NCI-H1048 (cell line): Measurements from ENCODE around the gene EHBP1.

Experiments
- DNase-seq: peaks from one replicate; lab custom pipeline; 2025; lab: John Stamatoyannopoulos, UW

The EHBP1 gene

DNA sequence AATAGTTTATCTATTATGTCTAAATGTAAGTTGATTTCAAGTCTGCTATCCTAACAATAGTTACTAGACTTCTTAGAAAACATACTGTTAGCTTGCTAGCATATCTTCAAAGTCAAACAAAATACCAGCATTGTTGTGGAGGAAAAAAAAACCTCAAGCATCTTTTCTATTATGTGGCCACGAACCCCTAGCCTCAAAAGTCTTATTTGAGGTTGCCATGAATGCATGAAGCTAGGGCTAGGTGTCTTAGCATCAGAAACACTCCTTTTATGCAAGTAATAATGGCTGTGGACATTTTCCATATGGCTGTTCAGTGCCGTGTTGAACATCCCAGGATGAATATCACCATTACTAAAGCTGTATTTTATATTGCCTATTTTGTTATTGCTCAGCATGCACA is 258.5 kb downstream of the EHBP1 start:
- no peak for DNase-seq

DNA sequence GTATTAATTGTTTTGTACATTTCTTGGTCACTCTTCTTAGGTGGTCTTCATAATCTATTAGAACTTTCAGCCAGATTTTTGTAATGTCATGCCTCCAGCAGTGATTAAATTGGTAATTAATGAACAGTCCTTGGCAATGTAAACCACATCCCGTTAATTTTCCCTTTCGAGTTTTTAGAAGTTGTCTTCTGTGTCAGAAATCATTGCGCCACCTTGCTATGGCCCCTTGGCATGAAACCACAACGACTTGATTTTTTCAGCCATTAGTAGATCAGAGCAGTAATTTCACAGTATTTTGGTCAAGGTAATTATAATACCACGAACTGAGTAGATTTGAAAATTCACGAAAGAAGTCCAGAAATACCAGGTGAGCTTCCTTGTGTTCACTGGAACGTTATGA is 259.2 kb downstream of the EHBP1 start:
- no peak for DNase-seq

DNA sequence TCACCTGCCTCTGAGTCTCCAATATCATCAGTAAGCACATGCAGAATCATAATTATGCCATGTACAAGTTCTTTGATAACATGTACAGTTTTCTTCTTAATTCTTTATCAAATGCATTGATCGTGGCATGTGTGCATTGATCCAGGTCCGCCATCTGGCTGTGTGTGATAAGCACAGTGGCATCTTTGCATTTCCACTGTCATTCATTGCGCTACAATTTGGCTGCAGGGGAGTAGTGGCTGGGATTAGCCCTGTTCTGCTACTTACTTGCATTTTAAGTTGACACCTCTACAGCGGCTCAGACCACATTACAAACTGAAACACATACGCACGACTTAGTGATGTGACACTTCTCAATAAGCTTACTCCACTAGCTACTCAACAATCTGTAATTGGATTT is 261.5 kb downstream of the EHBP1 start:
- DNase-seq = no peak

DNA sequence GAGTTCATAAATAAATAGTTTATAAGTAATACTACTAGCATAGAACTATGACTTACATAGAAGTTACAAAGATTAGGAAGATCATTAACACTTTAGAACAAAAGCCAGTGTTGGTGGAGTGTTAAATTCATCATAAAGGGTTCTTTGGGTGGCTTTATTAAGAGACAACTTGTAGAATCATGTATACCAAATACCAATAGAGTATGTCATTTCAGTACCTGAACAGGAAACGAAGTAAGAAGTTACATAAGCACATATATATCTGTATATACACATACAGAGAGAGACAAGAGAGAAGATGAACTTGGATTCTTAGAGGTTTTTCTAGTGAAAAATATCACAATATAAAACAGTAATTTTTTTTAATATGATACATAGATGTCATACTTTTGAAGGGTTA is 262.7 kb downstream of the EHBP1 start:
- DNase-seq = no peak

DNA sequence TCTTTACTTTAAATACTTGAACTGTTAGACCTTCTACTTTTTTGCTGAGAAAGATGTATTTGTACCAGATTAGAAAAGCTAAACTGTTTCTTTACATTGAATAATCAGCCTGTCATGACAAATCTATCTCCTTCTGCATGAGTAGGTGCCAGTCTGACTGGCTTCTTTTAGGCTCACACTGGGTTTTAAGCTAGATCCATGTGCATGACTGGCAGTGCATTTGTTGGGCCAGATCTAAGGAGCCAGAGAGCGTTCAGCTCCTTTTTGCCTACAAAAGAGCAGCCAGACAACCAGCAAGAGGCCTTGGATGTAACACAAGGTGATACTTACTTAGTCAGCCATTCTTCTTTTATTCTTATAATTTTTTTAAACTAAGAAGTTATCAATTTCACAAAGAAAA is 263.2 kb downstream of the EHBP1 start:
- DNase-seq = no peak

DNA sequence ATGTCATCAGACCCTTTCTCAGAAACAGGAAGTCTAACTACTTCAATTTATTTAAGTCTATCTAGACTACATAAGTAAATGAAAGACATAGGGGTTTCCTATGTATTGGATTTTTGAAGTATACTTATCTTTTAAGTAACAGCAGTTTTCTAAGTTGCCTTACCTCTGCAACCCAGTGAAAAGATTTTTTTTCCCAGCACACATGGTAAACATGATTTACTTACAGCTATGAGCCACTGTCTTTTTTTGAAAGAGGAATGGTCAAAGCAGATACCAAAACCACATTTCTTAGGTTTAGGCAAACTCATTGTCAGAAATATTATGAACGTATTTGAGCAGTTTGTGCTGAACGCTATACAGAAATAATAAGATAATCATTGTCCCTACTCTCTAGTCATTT is 266.4 kb downstream of the EHBP1 start:
- no peak for DNase-seq

DNA sequence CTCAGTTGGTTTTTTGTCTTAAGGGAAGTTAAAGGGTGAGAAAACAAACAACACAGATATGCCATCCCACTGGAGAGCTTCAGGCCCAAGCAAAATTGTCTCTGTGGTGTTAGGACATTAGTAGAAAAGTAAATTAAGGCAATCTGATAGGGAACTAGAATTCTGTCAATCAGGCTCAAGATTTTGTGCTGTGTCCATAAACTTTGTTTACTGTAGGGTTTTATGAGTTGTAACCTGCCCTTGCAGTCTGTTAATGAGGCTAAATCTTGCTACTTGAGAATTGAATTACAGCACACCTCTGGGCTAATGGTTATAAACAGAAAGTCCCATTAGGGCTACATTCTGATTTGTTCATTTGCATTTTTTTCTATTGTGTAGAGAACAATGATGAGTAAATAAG is 267.1 kb downstream of the EHBP1 start:
- no peak for DNase-seq

DNA sequence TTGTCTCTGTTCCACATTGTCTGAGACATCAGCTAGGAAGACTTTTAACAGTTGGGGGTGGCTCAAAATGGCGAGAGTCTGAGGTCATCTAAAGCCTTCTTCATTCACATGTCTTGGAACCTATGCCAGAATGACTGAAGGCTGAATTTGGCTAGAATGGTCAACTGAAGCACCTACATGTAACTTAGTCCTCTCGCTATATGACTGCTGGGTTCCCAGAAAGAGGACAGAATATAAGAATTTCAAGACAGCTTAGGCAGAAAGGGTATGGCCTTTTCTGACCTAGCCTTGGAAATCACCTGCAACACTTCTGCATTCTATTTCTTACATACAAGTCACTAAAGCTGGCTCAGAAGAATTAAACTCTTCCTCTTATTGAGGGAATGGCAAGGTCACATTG is 269.5 kb downstream of the EHBP1 start:
- no peak for DNase-seq

DNA sequence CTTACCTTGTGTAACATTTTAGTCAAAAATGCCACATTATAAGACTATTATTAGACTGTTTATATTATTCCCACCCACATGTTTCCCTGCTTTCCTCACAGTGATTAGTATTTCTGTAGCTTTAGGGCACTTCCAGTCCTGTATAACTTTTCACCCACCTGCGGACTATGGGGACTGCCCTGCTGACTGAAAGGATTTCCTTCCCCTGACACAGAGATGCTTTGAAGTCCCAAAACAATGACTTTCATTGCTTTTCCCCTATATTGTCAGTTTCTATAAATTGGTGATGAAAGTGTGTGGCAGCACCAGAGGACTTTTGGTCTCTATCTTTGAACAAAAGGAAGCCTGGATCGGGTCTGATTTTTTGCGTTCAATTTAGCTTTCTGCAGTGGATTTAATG is 286.1 kb downstream of the EHBP1 start:
- no peak for DNase-seq

DNA sequence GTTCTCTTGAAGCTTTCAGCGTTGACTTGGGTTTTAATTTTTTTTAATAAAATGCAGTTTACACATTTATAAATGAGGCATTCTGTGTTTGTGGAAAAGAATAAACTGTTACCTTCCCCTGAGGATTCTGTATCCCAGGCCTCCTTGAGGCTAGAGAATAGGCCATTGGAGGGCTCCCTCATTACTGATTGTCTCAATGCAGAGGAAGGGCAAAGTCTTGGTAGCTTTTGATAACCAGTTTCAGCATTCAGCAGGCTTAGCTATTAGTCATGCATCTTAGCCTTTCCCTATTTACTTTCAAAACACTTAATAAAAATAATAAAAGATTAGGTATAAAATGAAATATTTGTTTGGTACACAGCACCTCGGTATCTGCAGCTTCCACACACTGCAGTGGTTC is 287.0 kb downstream of the EHBP1 start:
- DNase-seq = no peak

DNA sequence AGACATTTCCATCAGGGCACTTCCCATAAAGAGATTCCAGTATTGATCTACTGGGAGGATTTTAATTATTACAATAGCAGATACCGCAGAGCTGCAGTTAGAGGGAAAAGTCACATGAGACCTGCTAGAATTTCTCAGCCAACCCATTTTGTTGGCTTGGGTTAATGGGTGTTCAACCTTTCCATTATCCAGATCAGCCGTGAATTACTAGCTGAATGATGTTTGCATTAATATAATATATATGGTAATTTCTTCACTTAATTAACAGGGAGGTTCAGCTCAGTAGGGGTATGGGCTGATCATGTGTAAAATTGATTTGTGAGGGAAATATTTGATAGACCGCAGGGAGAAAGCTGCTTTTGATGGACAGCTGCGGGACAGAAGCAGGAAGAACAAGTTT is 288.7 kb downstream of the EHBP1 start:
- DNase-seq = no peak

DNA sequence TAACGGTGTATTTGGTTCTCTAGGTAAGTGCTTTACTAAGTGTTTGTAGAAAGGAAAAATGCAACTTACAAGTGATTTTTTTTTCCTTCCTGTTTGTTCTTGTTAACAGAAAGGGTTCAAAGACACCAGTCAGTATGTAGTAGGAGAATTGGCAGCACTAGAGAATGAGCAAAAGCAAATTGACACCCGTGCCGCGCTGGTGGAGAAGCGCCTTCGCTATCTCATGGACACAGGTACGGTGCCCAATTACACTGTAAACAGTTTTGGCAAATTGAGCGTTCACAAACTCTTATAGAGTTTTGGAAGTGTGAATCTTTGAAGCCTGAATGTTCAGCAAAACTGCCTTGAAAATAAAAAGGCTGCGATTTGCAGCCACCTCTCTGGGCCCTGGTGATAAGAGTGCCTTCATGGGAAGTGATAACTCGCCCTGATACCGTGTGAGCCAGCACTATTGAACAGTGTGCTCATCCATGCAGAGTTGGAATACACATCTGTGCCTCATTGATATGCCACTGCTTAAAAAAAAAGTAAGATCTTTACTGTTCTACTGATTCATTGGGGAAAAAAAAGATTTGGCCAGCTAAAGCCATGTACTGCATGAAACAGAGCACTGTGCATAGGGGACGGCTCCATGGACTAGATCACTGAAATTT is 291.1 kb downstream of the EHBP1 start:
- DNase-seq = no peak

DNA sequence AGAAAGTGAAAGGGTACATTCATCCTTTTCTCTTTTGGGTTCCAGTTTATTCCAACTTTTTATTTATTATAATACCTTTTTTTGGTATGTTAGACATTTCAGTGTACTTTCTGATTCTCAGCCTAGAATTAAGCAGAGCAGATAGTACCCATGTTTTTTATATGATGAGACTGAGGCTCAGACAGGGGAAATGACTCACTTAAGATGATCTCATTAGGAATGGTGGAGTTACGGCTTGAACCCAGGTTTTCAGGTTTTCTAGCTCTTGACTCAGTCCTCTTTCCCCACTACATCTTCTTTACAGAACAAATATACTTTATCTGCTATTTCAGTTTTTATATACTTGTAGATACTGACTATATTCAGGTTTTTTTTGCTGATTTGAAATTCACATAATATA is 293.4 kb downstream of the EHBP1 start:
- no peak for DNase-seq

DNA sequence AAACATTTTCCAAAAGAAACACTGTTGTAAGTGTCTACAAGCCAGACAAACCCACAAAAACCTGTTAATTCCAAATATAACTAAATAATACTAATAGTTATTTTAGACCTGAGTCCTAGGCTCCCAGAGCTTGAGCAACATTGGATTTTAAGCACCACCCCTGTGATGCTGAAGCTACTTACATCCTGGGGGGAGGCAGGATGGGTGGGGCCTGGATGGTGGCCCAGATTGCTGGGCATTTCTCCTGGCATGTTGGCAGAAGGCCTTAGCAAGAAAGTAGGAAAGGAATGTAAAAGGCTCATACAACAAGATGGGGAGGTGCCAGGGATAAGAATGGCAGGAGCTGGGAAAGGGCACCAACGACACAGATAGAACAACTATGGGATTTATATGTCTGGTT is 294.4 kb downstream of the EHBP1 start:
- no peak for DNase-seq

DNA sequence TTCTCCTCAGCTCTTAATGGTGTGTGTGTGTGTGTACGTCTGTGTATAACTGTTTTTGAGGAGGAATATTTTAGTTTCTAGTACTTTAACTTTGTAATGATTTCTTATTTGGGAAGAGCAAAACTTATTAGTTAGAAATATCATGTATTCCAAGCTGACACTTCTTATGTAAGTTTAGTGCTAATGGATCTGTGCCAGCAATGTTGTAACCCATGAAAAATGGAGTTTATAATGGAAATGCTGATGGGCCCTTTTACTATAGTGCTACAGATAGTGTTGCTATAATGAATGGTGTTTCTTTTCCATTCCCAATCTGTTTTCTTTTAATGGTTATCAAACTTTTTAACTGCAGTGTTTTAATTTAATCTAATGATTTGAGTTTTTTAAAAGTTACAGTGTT is 295.3 kb downstream of the EHBP1 start:
- no peak for DNase-seq

DNA sequence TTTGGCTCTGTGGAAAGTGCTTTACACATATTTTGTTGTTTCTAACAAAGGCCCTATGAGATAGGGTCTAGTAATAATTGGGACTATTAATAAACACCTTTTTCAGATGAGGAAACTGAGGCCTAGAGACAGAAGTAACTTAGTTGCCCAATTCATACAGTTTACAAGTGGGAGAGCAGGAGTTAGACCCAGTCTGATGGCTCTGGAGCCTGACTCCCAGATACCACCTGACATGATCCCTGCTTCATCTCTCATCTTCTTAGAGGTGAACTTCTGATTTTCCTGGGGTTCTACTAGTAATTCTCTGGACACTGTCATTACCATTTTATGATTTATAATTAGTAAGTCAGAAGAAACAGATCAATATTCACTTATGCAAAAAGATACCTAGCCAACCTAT is 296.1 kb downstream of the EHBP1 start:
- no peak for DNase-seq

DNA sequence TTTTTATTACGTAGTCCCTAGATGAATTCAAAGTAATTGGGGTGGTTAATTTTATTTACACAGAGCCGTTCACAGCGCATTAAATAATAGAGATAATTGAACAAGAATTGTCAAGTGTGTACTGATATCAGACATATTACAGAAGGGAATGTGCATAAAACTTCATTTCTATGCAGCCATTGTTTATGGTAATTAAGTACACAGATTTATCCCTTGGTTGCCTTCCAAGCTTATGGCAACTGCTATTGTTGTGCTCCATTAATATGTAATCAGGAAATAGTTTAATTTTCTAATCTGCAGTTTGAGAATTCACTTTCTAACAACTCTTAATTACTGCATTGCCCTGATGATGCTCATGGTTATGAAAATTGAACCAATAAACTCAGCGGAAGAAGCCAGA is 297.8 kb downstream of the EHBP1 start:
- no peak for DNase-seq

DNA sequence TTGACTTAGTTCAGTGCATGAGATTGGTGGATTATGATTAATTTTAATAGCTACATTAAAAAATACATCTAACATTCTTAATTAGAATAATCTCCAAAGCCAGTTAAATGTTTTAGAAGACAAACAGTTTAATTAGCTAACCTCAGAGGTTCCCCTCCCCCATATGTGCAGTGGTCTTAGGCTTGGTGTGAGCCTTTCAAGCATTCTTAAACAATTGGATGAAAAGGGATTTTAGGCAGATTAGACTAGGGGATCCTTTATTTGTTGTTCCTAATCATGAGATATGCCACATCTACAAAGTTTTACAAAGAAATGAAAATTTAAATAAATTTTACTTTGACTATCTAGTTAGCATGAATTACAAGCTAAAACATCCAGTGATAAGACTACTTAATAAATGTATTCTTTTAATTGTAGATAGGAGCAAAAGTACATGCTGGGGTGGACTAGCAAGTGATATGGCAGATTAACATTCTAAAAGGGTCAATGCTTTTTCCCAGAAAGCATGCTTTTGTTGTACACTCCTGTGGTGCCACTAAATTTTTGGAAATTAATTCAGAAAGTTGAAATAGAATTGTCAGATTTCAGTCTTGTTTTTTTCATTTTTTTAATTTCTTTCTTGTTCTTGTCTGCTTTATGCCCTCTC is 302.4 kb downstream of the EHBP1 start:
- DNase-seq = no peak

DNA sequence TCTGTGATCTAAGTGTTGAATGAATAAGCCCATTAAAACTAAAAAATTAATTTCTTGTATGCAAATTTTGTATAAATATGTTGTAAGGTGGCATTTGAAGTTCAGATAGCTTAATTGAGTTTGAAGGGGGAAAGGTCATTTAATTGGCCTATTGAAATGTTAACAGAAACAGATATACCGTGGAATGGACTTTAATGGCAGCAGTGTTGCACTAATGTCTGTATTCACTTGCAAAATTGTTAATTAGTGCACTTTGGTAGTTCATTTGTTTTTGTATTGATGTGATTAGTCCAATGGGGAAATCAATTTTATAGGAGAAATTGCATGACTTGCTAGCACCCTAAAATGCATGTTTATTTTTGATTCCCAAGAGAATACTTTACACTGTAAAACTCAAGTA is 303.3 kb downstream of the EHBP1 start:
- no peak for DNase-seq

DNA sequence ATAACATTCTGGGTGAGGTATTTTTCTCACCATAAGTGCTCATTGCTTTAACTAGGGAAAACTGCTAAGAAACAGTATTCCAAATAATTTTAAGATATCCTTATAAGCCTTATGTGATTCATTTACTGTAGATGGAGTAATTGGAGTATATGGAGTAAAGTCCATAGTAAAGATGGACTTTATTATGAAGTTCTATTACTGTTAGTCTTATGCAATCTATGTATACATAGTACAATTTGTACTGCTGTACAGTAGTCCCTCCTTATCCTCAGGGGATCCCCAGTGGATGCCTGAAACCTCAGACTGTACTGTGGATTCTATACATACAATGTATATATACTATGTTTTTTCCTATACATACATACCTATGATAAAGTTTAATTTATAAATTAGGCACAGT is 304.0 kb downstream of the EHBP1 start:
- DNase-seq = no peak

DNA sequence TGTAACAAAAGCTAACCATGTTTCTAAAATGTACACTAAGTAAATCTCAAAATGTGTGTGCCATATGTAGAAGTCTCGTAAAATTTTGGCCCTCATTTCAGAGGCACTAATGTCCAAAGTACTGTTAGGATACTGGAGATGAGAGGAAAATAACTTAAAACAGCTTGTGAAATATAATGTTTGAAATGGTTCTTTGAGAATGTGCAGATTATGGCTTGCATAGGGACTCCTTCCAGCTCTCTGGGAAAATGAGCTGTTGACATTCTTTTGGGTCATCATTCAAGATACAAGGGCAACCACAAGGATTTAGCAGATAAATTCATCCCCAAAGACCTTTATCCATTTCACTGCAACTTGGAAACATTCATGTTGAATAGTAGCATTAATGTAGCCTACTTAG is 307.0 kb downstream of the EHBP1 start:
- DNase-seq = no peak

DNA sequence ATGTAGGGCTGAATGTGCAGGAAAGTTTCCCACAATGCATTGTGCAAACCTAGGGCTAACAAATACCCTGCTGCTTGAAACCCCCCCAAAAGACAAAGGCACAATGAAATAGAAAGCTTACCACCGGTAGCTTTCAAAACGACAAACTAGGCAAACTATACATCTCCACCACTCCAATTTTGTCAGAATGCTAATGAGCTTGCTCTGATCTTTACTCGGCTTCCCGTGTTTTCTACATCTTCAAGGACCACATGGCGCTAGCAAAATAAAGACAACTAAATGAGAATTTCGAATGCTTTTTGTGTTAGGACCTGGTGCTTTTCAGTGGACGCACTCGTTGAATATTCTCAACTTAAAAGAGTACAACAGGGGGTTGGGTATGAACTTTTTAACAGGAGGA is 307.9 kb downstream of the EHBP1 start:
- no peak for DNase-seq

DNA sequence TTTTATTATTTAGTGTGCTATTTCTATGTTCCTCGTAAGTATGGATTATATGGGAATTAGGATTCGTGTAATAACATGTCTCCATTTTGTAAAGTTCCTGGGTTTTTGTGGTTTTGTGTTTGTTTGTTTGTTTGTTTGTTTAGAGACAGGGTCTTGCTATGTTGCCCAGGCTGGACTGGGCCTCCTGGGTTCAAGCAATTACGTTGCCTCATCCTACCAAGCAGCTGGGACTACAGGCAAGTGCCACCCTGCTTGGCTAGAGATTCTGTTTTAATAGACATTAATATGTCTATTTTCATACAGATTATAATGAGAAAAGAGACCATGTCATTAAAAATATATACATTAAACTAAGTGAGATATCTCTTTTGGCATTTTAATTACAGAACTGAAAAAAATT is 309.9 kb downstream of the EHBP1 start:
- no peak for DNase-seq

DNA sequence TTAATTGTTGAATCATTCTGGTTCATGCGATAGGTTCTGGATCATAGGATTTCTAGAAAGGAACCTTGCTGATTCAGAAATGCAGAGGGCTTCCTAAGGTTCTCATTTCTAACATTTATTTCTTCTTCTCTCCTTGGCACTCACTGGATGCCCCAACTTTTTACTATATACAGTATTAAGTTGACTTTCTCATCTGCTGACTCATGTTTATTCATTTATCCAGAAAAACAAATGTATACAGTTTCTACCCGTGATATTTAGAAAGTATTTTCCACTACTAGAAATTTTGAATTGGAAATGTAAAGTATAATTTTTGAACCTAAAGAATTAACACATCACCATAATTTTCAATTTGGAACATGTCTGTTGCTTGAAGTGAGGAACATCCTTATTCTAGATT is 312.9 kb downstream of the EHBP1 start:
- no peak for DNase-seq
